Tongue (tissue), 2 donors: Measurements from ENCODE around the gene STMN3. TPM values are rescaled to one million over a fixed set of nuclear protein-coding genes. Genes with fewer than 3 reads are reported as not detected.
A peak's percentile ranks its signal among the peaks of the same experiment; 100 is the strongest.

Experiments
- DNase-seq: peaks from one replicate; pipeline ENCODE4 v3.0.0-alpha.2; 2015
- total RNA-seq: library from RNA; depleted of rRNA; stranded (reverse); fragments of >200 nt; gene quantifications from one replicate; pipeline ENCODE4 v1.2.3, GENCODE V29; 2014

Gene STMN3
- total RNA-seq, result 15.6 TPM

GRCh38 chr20:63653041-63653973 lies at the start of gene STMN3:
Gene STMN3 (minus strand): TSS chr20:63653424. CDS start chr20:63653345, 79 bp downstream.
- peak; percentile 95 for DNase-seq

GRCh38 chr20:63702036-63702665 lies 48.9 kb upstream of the STMN3 start:
- DNase-seq, result no peak

GRCh38 chr20:63701329-63702035 lies 48.3 kb upstream of the STMN3 start:
- DNase-seq, result no peak

GRCh38 chr20:63701051-63701328 lies 47.8 kb upstream of the STMN3 start:
- no peak for DNase-seq

GRCh38 chr20:63700199-63701050 lies 47.2 kb upstream of the STMN3 start:
- no peak for DNase-seq

GRCh38 chr20:63699466-63700198 lies 46.4 kb upstream of the STMN3 start:
- no peak for DNase-seq

- peak; percentile 33 for DNase-seq
These were observed 45.7 kb upstream of the STMN3 start for GRCh38 chr20:63698739-63699465.

GRCh38 chr20:63697868-63698545 lies 44.8 kb upstream of the STMN3 start:
- DNase-seq, result no peak

GRCh38 chr20:63697357-63697867 lies 44.2 kb upstream of the STMN3 start:
- DNase-seq, result no peak

GRCh38 chr20:63696628-63697356 lies 43.6 kb upstream of the STMN3 start, which contains the start of gene TNFRSF6B:
Gene TNFRSF6B (plus strand): TSS chr20:63696652. CDS start chr20:63696768, 116 bp downstream.
- DNase-seq, result no peak

GRCh38 chr20:63696306-63696627 lies 43.0 kb upstream of the STMN3 start:
- peak; percentile 56 for DNase-seq

GRCh38 chr20:63695424-63696305 lies 42.4 kb upstream of the STMN3 start:
- no peak for DNase-seq

- DNase-seq, result no peak
These were observed 41.6 kb upstream of the STMN3 start for GRCh38 chr20:63694584-63695423.

GRCh38 chr20:63693733-63694583 lies 40.7 kb upstream of the STMN3 start:
- no peak for DNase-seq

- DNase-seq, result no peak
These were observed 40.0 kb upstream of the STMN3 start for GRCh38 chr20:63693083-63693732.
